ENCODE measurements around the gene PACSIN2.

DNA sequence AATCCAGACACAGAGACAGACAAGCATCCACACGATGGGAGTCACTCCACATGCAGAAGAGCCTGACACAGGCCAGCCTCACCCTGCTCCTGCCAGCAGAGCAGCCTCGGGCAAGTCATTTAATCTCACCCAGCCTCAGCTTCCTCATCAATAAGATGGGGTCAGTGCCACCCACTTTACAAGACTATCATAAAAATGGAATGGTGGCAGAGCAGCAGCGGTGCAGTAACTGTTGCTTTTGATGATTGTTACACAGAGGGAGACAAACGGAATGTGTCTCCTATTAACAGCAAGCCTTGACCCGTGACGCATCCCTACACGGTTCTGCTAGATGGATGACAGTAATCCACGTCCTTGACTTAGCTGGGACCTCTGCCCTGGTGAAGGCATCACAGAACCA is 131.8 kb downstream of the PACSIN2 start:
- TF ChIP-seq POLR2A (IDR thresholded peaks at IDR 0.05) (no peak), POLR2AphosphoS5 (IDR thresholded peaks at IDR 0.05) (no peak)
- TF ChIP-seq, protein P1, sequence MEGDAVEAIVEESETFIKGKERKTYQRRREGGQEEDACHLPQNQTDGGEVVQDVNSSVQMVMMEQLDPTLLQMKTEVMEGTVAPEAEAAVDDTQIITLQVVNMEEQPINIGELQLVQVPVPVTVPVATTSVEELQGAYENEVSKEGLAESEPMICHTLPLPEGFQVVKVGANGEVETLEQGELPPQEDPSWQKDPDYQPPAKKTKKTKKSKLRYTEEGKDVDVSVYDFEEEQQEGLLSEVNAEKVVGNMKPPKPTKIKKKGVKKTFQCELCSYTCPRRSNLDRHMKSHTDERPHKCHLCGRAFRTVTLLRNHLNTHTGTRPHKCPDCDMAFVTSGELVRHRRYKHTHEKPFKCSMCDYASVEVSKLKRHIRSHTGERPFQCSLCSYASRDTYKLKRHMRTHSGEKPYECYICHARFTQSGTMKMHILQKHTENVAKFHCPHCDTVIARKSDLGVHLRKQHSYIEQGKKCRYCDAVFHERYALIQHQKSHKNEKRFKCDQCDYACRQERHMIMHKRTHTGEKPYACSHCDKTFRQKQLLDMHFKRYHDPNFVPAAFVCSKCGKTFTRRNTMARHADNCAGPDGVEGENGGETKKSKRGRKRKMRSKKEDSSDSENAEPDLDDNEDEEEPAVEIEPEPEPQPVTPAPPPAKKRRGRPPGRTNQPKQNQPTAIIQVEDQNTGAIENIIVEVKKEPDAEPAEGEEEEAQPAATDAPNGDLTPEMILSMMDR (IDR thresholded peaks at IDR 0.05): no peak

All from breast epithelium (tissue), 3 donors.